Measurements from ENCODE around the gene AZU1.

AZU1 gene

GRCh38 chr19:868458-869244, 41.0 kb downstream of the AZU1 start:
- Histone ChIP-seq H3K27ac (ENCODE audit: extremely low read depth, low read depth, low read length) (0 out of 2 replicates have a peak overlapping the region, but pooled peaks have one; percentile 14), H3K4me1 (ENCODE audit: control insufficient read depth, insufficient read depth, low read length) (no peaks in the 10 kb centered on the region; the same call in 1 of the 2 replicates), H3K4me3 (ENCODE audit: low read depth, low read length) (no peak overlapping the region), H3K36me3 (ENCODE audit: control insufficient read depth in 2 of 2, insufficient read depth in 1 of 2, low read length in 2 of 2) (peaks cover 7 to 41% of the 10 kb centered on the region in 2 experiments; a peak in 2 of 3 replicates), H3K9me3 (ENCODE audit: control insufficient read depth, insufficient read depth, low read depth, low read length) (no peaks in the 10 kb centered on the region)
- peak; percentile 15; the same call in 1 of the 2 replicates for TF ChIP-seq ZNF600 (tag by site-specific recombination; IDR thresholded peaks at IDR 0.05)
- peak; percentile 40; the same call in 1 of the 2 replicates for TF ChIP-seq GLIS1 (tag by site-specific recombination; IDR thresholded peaks at IDR 0.05)
- TF ChIP-seq KLF1 (tag by site-specific recombination; IDR thresholded peaks at IDR 0.05), result no peak
- peak; percentile 74 for TF ChIP-seq SCRT2 (tag by site-specific recombination; IDR thresholded peaks at IDR 0.05)
- TF ChIP-seq ZNF148 (tag by site-specific recombination; IDR thresholded peaks at IDR 0.05; ENCODE audit: borderline replicate concordance), result no peak
- TF ChIP-seq ZNF394 (tag by site-specific recombination; IDR thresholded peaks at IDR 0.05; ENCODE audit: borderline replicate concordance), result peak; percentile 51; the same call in 1 of the 2 replicates
- TF ChIP-seq KLF17 (tag by site-specific recombination; IDR thresholded peaks at IDR 0.05), result no peak
- TF ChIP-seq ZNF280D (tag by site-specific recombination; IDR thresholded peaks at IDR 0.05), result no peak
- TF ChIP-seq SETDB1 (IDR thresholded peaks at IDR 0.05; ENCODE audit: insufficient read length, low read length), result no peak
- TF ChIP-seq ZNF157 (tag by site-specific recombination; IDR thresholded peaks at IDR 0.05), result no peak
- TF ChIP-seq OSR2 (tag by site-specific recombination; IDR thresholded peaks at IDR 0.05), result no peak
- no peak for TF ChIP-seq ZNF658 (tag by site-specific recombination; IDR thresholded peaks at IDR 0.05)
- TF ChIP-seq ZNF692 (tag by site-specific recombination; IDR thresholded peaks at IDR 0.05), result peak; percentile 95
- peak; percentile 88 for TF ChIP-seq ZFP69B (tag by site-specific recombination; IDR thresholded peaks at IDR 0.05)
- no peak for TF ChIP-seq ZNF140 (tag by site-specific recombination; IDR thresholded peaks at IDR 0.05)
- peak; percentile 58 for TF ChIP-seq ZNF623 (tag by site-specific recombination; IDR thresholded peaks at IDR 0.05)
- no peak for TF ChIP-seq ZNF791 (tag by site-specific recombination; IDR thresholded peaks at IDR 0.05)
- no peak for TF ChIP-seq KLF7 (tag by site-specific recombination; IDR thresholded peaks at IDR 0.05; ENCODE audit: borderline replicate concordance)
- no peak for TF ChIP-seq ZBTB48 (tag by site-specific recombination; IDR thresholded peaks at IDR 0.05)
- TF ChIP-seq ZNF664 (tag by site-specific recombination; IDR thresholded peaks at IDR 0.05), result no peak
- ChIA-PET POLR2A (no interaction called here), CTCF (no interaction called here)

All from HEK293 (cell line).